ENCODE measurements around the gene C1orf198.

DNA sequence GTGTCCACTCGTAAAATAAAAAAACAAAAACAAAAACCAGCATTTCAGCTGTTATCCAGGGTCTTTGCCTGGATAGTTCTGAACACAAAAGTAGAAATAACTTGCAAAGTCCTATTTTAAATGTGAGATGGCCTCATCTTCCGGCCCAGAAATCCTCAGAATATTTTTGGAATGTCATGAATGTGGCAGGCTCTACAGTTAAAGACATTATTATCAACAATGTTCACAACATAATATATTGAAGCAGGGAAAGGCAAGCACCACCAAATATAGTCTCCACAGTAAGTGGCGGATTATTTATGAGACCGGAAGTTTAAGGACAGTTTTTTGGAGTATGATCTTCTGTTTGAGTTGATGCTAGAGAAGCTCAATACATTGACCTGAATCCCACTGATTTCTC, 1.2 kb upstream of the C1orf198 start:
- TF ChIP-seq CTCF (IDR thresholded peaks at IDR 0.05) (no peak), POLR2A (IDR thresholded peaks at IDR 0.05) (no peak)
